Left ventricle myocardium inferior (tissue), 1 donor: ENCODE measurements around the gene SLC41A1. TPM values are rescaled to one million over a fixed set of nuclear protein-coding genes. Genes with fewer than 3 reads are reported as not detected.

ENCODE experiments used
- DNase-seq: peaks from one replicate; pipeline ENCODE4 v3.0.0-alpha.2; 2020
- H3K27ac ChIP-seq: fragments of 200-600 bp; replicated peaks from 2 replicates; pipeline ENCODE4 v1.8.0; 2021
- H3K27me3 ChIP-seq: fragments of 200-600 bp; 2 replicates; pipeline ENCODE4 v1.8.0; 2021; ENCODE audit warnings: low read depth
- H3K36me3 ChIP-seq: fragments of 200-600 bp; 2 replicates; pipeline ENCODE4 v1.8.0; 2021
- H3K4me1 ChIP-seq: fragments of 200-600 bp; 2 replicates; pipeline ENCODE4 v1.8.0; 2021
- H3K4me3 ChIP-seq: fragments of 200-600 bp; 2 replicates; pipeline ENCODE4 v1.8.0; 2021; ENCODE audit warnings: mild to moderate bottlenecking, moderate library complexity
- H3K9me3 ChIP-seq: fragments of 200-600 bp; replicated peaks from 2 replicates; pipeline ENCODE4 v1.8.0; 2021
- CTCF ChIP-seq: fragments of 200-600 bp; IDR thresholded peaks from 2 replicates; pipeline ENCODE4 v1.8.0; 2021; ENCODE audit warnings: antibody characterized with exemption, mild to moderate bottlenecking, borderline replicate concordance
- intact Hi-C: fragments of 100-400 bp; cut with micrococcal nuclease; formaldehyde crosslinking; loops from one replicate; pipeline ENCODE4 v1.11.0; 2022
- total RNA-seq: library from RNA; stranded (reverse); fragmentation: NEBNext Ultra II Directional; extraction: Animal tissue kit (Norgen Biotek cat#: 25700); gene quantifications from one replicate; pipeline ENCODE4 v1.2.1, GENCODE V29; 2021
- donor health status: DM: no; HTN: yes; CAD: no; lungs with severe emphysema.

Gene SLC41A1
- total RNA-seq, 1 donor from 2014 or later: 486 TPM

GRCh38 chr1:205772607-205773032, 40.4 kb downstream of the SLC41A1 start:
- intact Hi-C loops: no loop called here
- peaks cover 20% of the 10 kb centered on the region for H3K4me1 ChIP-seq
- peaks cover 10% of the 10 kb centered on the region for H3K36me3 ChIP-seq

GRCh38 chr1:205770618-205771017, 42.4 kb downstream of the SLC41A1 start:
- intact Hi-C loops: no loop called here
- Histone ChIP-seq H3K36me3 (peaks cover 10% of the 10 kb centered on the region), H3K27me3 (no peaks in the 10 kb centered on the region), H3K9me3 (no peaks in the 10 kb centered on the region), H3K4me3 (no peak overlapping the region), H3K4me1 (peaks cover 16% of the 10 kb centered on the region), H3K27ac (no peak overlapping the region)
- TF ChIP-seq CTCF: no peak
- no peak for DNase-seq

More at GRCh38 chr1:205772607-205773032, 40.4 kb downstream of the SLC41A1 start:
- Histone ChIP-seq H3K9me3 (no peaks in the 10 kb centered on the region), H3K4me3 (no peak overlapping the region), H3K27ac (no peak overlapping the region), H3K27me3 (no peaks in the 10 kb centered on the region)
- DNase-seq: no peak
- TF ChIP-seq CTCF: no peak

- H3K9me3 ChIP-seq: no peaks in the 10 kb centered on the region
- peaks cover 9% of the 10 kb centered on the region for H3K4me1 ChIP-seq
- DNase-seq: no peak
- H3K27me3 ChIP-seq: no peaks in the 10 kb centered on the region
- no peak overlapping the region for H3K4me3 ChIP-seq
- peaks cover 10% of the 10 kb centered on the region for H3K36me3 ChIP-seq
- intact Hi-C loops: no loop called here
- TF ChIP-seq CTCF: no peak
- H3K27ac ChIP-seq: no peak overlapping the region
Measured at GRCh38 chr1:205769641-205770365, 43.2 kb downstream of the SLC41A1 start.

DNA sequence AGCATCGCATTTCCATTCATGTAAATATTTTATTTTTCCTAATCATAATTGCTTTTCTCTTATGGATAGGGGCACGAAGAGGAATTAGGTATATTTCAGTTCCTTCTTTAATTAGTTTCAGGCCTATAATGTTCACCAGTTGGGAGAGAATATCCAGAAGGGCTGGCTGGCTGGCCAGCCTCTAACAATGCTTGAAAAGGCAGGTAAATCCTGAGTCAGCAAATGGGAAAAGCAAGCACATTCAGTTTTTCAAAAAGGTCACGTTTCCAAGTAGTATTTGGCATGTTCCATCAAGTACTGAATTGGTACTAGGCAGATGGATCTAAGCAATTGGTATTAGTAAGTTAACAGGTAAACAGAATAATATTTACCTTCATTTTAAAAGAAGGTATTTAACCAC, 45.8 kb downstream of the SLC41A1 start:
- intact Hi-C loops: no loop called here
- Histone ChIP-seq H3K36me3 (peaks cover 10% of the 10 kb centered on the region), H3K4me1 (no peaks in the 10 kb centered on the region), H3K27ac (no peak overlapping the region), H3K9me3 (no peaks in the 10 kb centered on the region), H3K4me3 (no peak overlapping the region), H3K27me3 (no peaks in the 10 kb centered on the region)
- no peak for TF ChIP-seq CTCF
- no peak for DNase-seq

DNA sequence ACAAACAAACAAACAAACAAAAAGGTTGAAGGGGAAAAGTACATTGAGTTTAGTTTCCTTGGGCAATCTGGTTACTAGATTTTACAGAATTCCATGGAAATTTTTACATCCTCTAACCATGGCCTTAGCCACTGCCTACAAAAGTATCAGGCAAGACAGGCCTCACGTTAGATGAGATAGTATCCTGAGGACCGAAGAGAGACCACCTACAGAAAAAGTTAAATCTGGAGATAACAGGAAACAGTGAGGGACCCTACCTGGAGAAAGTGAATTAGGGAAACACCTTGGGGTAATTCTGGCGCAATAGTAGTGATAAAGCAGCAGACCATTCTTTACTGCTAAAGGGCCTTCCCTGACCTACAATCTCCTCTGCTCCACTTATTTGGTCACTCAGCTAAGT, 46.4 kb downstream of the SLC41A1 start:
- Histone ChIP-seq H3K27ac (no peak overlapping the region), H3K4me1 (no peaks in the 10 kb centered on the region), H3K9me3 (no peaks in the 10 kb centered on the region), H3K36me3 (peaks cover 10% of the 10 kb centered on the region), H3K4me3 (no peak overlapping the region), H3K27me3 (no peaks in the 10 kb centered on the region)
- TF ChIP-seq CTCF: no peak
- DNase-seq: no peak
- intact Hi-C loops: no loop called here
